Natural killer cell treated with Interleukin-12 subunit alpha and Interleukin-12 subunit beta and Interleukin-15 and Interleukin-18, amount 100 ng/mL, for 72 hours (primary cell): Measurements from ENCODE around the gene MXI1. TPM values are rescaled to one million over a fixed set of nuclear protein-coding genes. Genes with fewer than 3 reads are reported as not detected.

Experiments used
- ATAC-seq, 2 donors: fragments of 150-1000 bp; cut with Tn5 transposase in 1 of 2; sonication (Bioruptor Pico), chemical (Tn5 transposase) in 1 of 2; 2 replicates each; pipeline ENCODE4 v1.10.0; 2021
- DNase-seq: peaks from one replicate; pipeline ENCODE4 v3.0.0; 2022; ENCODE audit warnings: low spot score
- H3K27ac Mint-ChIP-seq, 2 donors: 1 replicate in 1 of 2; 2 replicates in 1 of 2; pipeline ENCODE4 v1.8.0; 2022; ENCODE audit warnings: mixed read lengths in 2 of 2, mild to moderate bottlenecking in 1 of 2, moderate library complexity in 1 of 2
- H3K27me3 Mint-ChIP-seq, 2 donors: 1 replicate in 1 of 2; 2 replicates in 1 of 2; pipeline ENCODE4 v1.8.0; 2022; ENCODE audit warnings: mixed read lengths in 2 of 2
- H3K36me3 Mint-ChIP-seq: one replicate; pipeline ENCODE4 v1.8.0; 2022; ENCODE audit warnings: mixed read lengths
- H3K4me1 Mint-ChIP-seq, 2 donors: 1 replicate in 1 of 2; 2 replicates in 1 of 2; pipeline ENCODE4 v1.8.0; 2022; ENCODE audit warnings: low read depth in 2 of 2, mixed read lengths in 2 of 2, mild to moderate bottlenecking in 1 of 2
- H3K4me3 Mint-ChIP-seq: one replicate; pipeline ENCODE4 v1.8.0; 2022; ENCODE audit warnings: mixed read lengths
- H3K9me3 Mint-ChIP-seq: 2 replicates; pipeline ENCODE4 v1.8.0; 2022; ENCODE audit warnings: mixed read lengths
- total RNA-seq, 2 donors: library from RNA; stranded (reverse); gene quantifications; one replicate each; pipeline ENCODE4 v1.2.3, GENCODE V29; 2022

The MXI1 gene
- 1 to 10 TPM; 6.4 to 7.3 TPM for total RNA-seq

DNA sequence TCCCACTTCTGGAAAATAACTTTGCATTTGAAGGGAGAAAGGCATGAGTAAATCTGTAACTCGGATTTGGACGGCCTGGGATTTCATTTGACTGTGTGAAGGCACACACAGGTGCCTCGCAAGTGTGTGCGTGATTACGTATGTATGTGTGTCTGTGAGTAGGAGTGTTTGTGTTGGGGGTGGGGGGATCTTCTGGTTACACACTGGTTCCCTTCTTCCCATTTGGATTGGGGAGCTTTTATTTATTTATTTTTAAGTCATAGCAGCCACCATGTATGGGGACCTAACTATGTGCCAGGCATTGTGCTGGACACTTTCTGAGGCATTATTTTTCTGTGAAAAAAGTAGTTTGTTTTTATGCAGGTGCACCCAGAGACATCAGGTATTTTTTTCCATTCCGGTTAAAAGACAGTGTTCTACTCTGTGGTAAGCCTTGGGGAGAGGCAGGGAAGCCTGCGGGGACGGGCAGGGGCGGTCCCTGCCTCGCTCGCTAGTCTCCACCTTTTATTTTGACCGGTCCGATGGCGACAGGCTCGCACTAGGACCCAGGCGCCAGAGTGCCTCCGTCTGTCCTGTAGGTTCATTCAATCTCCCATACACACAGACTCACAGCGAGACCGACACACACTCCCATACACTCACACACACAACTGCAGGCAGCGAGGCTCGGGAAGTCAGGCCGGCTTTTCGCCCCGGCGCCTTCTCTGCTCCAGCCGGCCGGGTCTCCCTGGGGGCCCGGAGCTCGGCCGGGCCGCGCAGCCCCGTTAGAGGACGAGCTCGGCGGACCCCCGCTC, at the start of gene MXI1:
TSS of gene MXI1 (plus strand) at position 595 of the 794 bp plus-strand sequence. CDS start 204 bp downstream, outside the sequence.
- H3K27me3 Mint-ChIP-seq: peaks cover 37 to 43% of the 10 kb centered on the region in 2 donors
- DNase-seq (peak; percentile 68), ATAC-seq (peak; percentile 41 to 48)
- peaks cover 36 to 55% of the 10 kb centered on the region in 2 donors for H3K4me1 Mint-ChIP-seq
- H3K36me3 Mint-ChIP-seq: no peaks in the 10 kb centered on the region
- H3K27ac Mint-ChIP-seq: peak within 1 kb of the TSS; percentile 63 to 72
- no peaks in the 10 kb centered on the region for H3K9me3 Mint-ChIP-seq
- peak within 1 kb of the TSS; percentile 93 for H3K4me3 Mint-ChIP-seq

DNA sequence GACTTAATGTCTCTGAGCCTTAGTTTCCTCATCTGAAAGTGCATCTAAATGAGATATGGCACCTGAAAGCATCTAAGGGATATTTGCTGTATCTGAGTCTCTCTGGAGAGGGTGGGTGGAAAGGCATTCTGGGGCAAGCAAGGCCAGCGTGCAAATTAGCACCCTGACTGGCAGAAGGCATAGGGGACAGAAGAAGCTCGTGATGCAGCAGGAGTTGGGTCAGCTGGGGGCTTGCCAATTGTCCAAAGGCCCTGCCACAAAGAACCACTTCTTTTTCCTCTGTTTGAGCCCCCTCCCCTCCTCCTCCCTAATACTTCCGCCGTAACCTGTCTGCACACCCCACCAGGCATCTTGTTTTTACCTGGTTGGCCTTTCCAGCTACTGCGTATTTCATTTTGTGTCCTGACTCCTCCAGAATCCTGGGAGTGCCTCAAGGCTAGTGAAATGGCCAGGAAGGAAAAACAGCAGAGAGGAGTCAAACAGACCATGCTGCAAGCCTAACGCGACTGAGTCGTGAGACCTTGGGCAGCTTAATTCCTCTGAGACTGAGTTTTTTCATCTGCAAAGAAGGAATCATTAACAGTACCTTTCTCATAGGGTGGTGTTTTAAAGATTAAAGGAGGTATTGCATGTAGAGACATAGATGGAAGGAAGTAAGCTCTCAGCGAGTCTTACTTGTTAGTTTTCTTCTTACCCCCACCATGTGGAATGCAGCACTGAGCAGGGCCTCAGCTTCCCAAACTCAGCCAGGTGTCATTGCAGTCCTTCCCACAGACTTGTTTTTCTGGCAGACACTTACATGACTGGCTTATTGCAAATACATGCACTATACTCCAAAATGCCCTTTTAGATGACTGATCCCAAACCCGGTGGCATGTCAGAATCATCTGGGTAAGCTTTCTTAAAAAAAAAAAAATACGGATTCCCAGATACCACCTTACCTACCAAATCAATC, 49.1 kb upstream of the MXI1 start:
- H3K27me3 Mint-ChIP-seq: peaks cover 34 to 77% of the 10 kb centered on the region in 2 donors
- peak overlapping the region; percentile 17 for H3K4me3 Mint-ChIP-seq
- H3K9me3 Mint-ChIP-seq: no peaks in the 10 kb centered on the region
- ATAC-seq: no peak
- no peak for DNase-seq
- H3K4me1 Mint-ChIP-seq: peaks cover 39% of the 10 kb centered on the region in 2 donors
- no peaks in the 10 kb centered on the region for H3K36me3 Mint-ChIP-seq
- H3K27ac Mint-ChIP-seq: peak overlapping the region in 1 of 2 donors; percentile 57

DNA sequence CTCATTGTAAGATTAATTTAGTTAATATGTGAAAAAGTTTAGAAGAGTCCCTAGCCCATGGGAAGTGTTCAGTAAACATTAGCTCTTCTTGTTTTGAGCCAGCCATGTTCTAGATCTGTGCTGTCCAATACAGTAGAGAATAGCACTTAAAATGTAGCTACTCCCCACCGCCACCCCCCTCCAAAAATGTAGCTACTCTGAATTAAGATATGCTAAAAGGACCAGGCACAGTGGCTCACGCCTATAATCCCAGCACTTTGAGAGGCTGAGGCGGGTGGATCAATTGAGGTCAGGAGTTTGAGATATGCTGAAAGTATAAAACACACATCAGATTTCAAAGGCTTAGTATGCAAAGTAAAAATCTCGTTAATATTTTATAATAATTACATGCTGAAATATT, 47.3 kb upstream of the MXI1 start:
- no peaks in the 10 kb centered on the region for H3K9me3 Mint-ChIP-seq
- H3K27me3 Mint-ChIP-seq: peaks cover 28 to 70% of the 10 kb centered on the region in 2 donors
- no peak for ATAC-seq
- H3K4me1 Mint-ChIP-seq: peaks cover 27 to 28% of the 10 kb centered on the region in 2 donors
- DNase-seq: no peak
- no peak overlapping the region for H3K4me3 Mint-ChIP-seq
- no peak overlapping the region for H3K27ac Mint-ChIP-seq
- H3K36me3 Mint-ChIP-seq: no peaks in the 10 kb centered on the region

DNA sequence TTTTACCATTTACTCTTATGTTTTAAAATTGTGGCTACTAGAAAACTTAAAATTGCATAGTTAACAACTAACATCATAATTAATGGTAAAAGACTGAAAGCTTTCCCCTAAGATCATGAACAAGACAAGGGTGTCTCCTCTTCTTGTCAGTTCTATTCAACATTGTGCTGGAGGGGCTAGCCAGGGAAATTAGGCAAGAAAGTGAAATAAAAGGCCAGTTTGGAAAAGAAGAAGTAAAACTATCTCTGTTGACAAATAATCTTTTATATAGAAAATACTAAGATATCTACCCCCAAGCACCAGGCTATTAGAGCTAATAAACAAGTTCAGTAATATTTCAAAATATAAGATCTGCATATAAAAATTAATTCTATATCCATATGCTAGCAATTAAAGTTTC, 46.9 kb upstream of the MXI1 start:
- no peak for DNase-seq
- no peak for ATAC-seq
- no peak overlapping the region for H3K27ac Mint-ChIP-seq
- peaks cover 28 to 67% of the 10 kb centered on the region in 2 donors for H3K27me3 Mint-ChIP-seq
- no peaks in the 10 kb centered on the region for H3K36me3 Mint-ChIP-seq
- H3K4me1 Mint-ChIP-seq: peaks cover 23 to 24% of the 10 kb centered on the region in 2 donors
- no peaks in the 10 kb centered on the region for H3K9me3 Mint-ChIP-seq
- H3K4me3 Mint-ChIP-seq: no peak overlapping the region

DNA sequence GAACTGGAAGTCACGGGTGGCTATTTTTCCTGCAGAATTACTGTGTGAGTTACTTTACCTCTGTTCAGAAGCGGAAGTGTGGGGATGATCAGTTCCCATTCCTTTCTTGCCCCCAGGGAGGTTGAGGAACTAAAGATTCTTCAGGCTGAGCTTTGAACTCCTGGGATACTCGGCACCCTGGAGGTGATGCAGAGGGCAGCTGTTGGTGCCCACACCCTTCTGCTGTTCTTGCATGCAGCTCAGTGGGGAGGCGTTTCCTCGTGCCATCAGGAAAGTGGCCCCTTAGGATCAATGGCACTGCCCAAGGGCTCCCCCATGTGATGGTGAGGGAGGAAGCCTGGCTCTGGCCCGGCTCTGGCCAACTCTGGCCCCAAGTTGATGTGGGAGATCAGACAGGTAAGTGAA, 44.7 kb upstream of the MXI1 start:
- Mint-ChIP-seq H3K27ac (no peak overlapping the region), H3K27me3 (peaks cover 32 to 79% of the 10 kb centered on the region in 2 donors), H3K36me3 (no peaks in the 10 kb centered on the region), H3K9me3 (no peaks in the 10 kb centered on the region), H3K4me3 (no peak overlapping the region), H3K4me1 (peaks cover 3 to 11% of the 10 kb centered on the region in 2 donors)
- ATAC-seq (no peak), DNase-seq (no peak)

DNA sequence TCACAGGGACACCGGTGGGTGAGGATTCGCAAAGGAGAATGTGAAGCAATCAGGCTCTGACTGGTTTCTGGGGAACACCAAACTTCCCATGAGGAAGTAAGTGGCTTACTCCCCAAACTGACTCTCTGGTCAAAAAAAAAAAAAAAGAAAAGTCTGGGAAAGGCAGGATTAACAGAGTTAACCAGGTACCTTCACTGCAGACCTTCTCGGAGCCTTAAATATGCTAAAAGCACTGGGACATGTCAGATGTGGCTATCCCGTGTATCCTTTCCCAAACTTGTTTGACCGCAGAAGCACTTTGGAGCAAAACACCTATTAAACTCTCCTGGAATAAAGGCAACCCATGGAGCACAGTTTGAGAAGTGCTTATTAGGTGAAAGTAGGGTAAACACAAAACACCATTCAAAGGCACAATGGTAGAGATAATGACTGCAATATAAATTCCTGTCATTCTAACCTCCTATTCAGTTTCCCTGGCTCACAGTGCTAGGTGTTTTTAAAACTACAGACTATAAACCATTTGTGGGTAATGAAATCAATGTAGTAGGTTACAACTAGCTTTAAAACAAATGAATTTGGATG, 44.1 kb upstream of the MXI1 start:
- no peak overlapping the region for H3K4me3 Mint-ChIP-seq
- ATAC-seq: no peak
- no peaks in the 10 kb centered on the region for H3K9me3 Mint-ChIP-seq

DNA sequence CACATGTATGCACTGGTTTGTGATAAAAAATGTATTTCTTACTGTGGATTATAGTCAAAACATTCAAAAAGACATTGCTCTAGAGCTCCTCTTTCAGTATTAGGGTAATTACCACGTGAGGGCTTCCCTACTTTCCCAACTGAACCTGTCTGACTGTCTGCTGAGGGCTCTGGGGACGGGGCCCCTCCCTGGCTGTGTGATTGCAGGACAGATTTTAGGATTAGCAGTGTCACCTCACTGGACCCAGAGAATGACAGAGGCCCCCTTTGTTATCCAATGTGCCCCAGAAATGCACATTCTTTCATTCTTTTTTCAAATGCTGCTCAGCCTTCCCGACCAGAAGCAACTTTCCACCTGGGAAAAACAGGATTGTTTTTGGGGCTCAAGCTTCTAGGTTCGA, 43.6 kb upstream of the MXI1 start:
- ATAC-seq: no peak
- DNase-seq: no peak
- Mint-ChIP-seq H3K27me3 (peaks cover 42 to 77% of the 10 kb centered on the region in 2 donors), H3K9me3 (no peaks in the 10 kb centered on the region), H3K4me3 (no peak overlapping the region), H3K4me1 (peaks cover under 1 to 7% of the 10 kb centered on the region in 2 donors), H3K27ac (no peak overlapping the region), H3K36me3 (no peaks in the 10 kb centered on the region)

More for the DNA sequence above, 44.1 kb upstream of the MXI1 start:
- no peak overlapping the region for H3K27ac Mint-ChIP-seq
- no peak for DNase-seq
- peaks cover 0 to 7% of the 10 kb centered on the region in 2 donors for H3K4me1 Mint-ChIP-seq
- H3K36me3 Mint-ChIP-seq: no peaks in the 10 kb centered on the region
- peaks cover 37 to 79% of the 10 kb centered on the region in 2 donors for H3K27me3 Mint-ChIP-seq

DNA sequence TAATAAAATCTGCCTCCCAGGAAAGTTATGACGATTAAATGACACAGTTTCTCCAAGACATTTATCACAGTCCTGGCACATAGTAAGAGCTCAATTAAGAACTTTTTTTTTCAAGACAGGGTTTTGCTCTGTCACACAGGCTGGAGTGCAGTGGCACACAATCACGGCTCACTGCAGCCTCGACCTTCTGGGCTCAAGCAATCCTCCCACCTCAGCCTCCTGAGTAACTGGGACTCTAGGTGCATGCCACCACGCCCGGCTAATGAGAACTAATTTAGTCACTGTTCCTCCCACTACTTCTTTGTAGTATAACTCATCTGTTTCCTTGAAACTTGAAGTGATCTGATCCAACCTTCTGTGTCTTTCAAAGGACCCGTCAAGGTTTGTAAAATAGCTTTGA, 42.2 kb upstream of the MXI1 start:
- no peak overlapping the region for H3K4me3 Mint-ChIP-seq
- H3K9me3 Mint-ChIP-seq: no peaks in the 10 kb centered on the region
- no peak for ATAC-seq
- H3K27me3 Mint-ChIP-seq: peaks cover 50 to 77% of the 10 kb centered on the region in 2 donors
- H3K27ac Mint-ChIP-seq: no peak overlapping the region
- DNase-seq: no peak
- H3K36me3 Mint-ChIP-seq: no peaks in the 10 kb centered on the region
- peaks cover 12 to 13% of the 10 kb centered on the region in 2 donors for H3K4me1 Mint-ChIP-seq

DNA sequence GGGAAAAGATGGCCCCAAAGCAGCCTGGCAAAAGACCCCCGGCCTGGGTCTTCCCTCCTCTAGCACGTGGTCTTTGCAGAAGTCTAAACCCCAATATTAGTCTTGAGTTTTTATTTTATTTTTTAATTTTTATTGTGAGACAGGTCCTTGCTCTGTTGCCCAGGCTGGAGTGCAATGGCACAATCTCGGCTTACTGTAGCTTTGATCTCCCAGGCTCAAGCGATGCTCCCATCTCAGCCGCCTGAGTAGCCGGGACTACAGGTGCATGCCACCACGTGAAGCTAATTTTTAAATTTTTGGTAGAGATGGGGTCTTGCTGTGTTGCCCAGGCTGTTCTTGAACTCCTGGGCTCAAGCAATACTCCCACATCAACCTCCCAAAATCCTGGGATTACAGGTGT, 40.3 kb upstream of the MXI1 start:
- Mint-ChIP-seq H3K4me3 (no peak overlapping the region), H3K9me3 (no peaks in the 10 kb centered on the region), H3K36me3 (no peaks in the 10 kb centered on the region), H3K27me3 (peaks cover 61 to 77% of the 10 kb centered on the region in 2 donors), H3K4me1 (peaks cover 13 to 16% of the 10 kb centered on the region in 2 donors), H3K27ac (no peak overlapping the region)
- ATAC-seq (no peak), DNase-seq (no peak)

DNA sequence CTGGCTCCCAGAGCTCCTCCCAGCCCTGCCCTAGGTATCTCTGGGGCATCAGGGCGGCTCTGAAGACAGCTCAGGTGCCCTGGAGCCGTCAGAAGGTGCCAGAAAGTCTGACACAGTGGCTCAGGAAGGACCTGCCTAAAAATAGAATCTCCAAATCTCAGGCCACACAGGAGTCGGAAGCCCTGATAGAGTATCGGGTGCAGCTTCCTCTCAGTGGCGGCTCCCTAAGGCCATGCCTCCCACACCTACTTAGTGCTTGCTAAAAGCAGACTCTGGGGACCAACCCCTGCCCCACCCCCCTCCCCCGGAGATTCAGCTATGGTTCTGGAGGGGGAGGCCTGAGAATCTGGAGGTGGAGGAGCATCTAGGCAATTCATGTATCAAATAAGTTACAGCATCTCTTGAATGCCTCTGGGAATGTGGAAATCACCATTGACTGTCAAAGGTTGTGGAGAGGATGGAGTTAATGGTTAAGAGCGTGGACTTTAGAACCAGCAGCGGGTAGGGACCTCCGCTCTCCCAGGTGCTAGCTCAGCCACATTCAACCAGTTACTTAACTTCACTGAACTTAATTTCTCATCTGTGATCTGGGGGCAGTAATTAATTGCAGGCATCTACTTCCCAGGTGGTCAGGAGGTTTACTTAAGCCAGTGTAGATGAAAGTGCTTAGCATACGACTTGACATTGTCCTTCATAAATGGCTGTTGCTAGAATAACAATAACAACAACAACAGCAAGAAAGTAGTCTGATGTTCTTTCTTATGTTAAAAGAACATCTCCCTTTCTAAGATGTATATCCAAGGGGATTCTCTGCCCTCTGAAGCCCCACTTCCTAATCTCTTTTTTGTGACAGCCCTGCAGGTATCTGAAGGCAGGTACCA, 38.6 kb upstream of the MXI1 start:
- ATAC-seq (no peak), DNase-seq (no peak)
- peaks cover 13 to 16% of the 10 kb centered on the region in 2 donors for H3K4me1 Mint-ChIP-seq
- no peaks in the 10 kb centered on the region for H3K36me3 Mint-ChIP-seq
- H3K27ac Mint-ChIP-seq: no peak overlapping the region
- no peaks in the 10 kb centered on the region for H3K9me3 Mint-ChIP-seq
- H3K4me3 Mint-ChIP-seq: no peak overlapping the region
- H3K27me3 Mint-ChIP-seq: peaks cover 60 to 73% of the 10 kb centered on the region in 2 donors

DNA sequence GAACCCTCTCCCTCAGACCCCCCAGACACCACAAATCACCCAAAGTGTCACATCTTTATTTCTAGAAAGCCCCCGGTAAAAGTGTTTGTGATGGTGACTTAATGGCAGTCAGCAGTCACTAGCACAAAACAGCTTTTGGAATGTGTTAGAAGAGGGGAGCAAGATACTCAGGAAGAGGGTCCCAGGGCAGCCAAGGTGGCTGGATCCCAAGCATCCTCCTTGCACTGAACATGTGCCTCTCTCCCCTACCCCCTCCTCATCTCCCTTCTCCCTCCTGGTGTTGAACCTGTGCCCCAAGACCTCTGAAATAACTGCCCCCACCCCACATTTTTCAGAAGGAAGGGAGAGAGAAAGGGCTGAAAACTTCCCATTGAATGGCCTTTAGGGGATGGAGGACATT, 37.8 kb upstream of the MXI1 start:
- H3K36me3 Mint-ChIP-seq: no peaks in the 10 kb centered on the region
- DNase-seq (no peak), ATAC-seq (no peak)
- H3K9me3 Mint-ChIP-seq: no peaks in the 10 kb centered on the region
- H3K27me3 Mint-ChIP-seq: peaks cover 57 to 71% of the 10 kb centered on the region in 2 donors
- peaks cover 13 to 16% of the 10 kb centered on the region in 2 donors for H3K4me1 Mint-ChIP-seq
- no peak overlapping the region for H3K4me3 Mint-ChIP-seq
- H3K27ac Mint-ChIP-seq: no peak overlapping the region

DNA sequence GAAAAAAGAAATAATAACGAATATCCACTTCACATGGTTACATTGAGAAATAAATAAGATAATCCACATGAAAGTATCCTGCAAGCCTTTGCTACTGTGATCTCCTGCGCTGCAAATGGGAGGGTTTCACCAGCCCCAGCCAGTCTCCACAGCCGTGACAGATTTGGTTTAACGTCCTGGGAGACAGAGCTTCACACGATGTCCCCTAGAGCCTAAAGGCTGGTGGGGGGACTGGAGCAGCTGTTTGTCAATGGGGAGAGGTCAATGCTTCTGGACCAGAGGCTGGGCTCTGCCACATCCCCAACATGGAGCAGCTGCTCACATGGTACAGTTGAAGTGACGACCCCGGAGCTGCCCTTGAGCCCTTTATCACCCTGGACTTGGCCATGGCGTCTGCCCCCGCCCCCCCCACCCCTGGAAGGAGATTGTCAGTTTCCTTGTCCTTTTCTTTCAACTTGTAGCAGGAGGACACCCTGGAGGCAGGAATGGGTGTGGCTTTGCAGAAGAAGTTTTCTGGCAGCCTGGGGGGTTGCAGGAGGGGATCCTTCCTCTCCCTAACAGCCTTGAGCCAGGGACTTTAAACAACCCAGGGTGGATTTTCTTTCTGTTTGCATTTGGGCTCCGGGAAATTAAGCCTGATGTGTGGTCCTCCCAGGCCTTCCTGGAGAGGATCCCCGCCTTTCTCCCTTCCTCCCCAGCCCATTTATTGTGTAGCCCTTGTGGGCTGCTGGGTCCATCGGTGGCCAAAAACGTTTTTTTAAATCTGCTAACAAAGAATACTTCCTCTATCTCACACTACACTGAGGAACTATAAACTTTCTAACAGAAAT, 37.0 kb upstream of the MXI1 start:
- Mint-ChIP-seq H3K4me3 (no peak overlapping the region), H3K36me3 (no peaks in the 10 kb centered on the region), H3K9me3 (no peaks in the 10 kb centered on the region), H3K27me3 (peaks cover 60 to 79% of the 10 kb centered on the region in 2 donors), H3K27ac (no peak overlapping the region), H3K4me1 (peaks cover 13 to 16% of the 10 kb centered on the region in 2 donors)
- ATAC-seq: no peak
- no peak for DNase-seq
